Vagina (tissue), 2 donors: ENCODE results near the gene PRM1.

Source experiments
- CTCF ChIP-seq, 3 experiments: fragments of 450-650 bp in 2 of 3; fragments of 200-600 bp in 1 of 3; sonication (generic) in 1 of 3; IDR thresholded peaks; one replicate each; pipeline ENCODE4 v1.5.1; 2017 to 2019; ENCODE audit warnings: antibody characterized with exemption in 3 of 3, mild to moderate bottlenecking in 2 of 3, moderate library complexity in 2 of 3
- POLR2A ChIP-seq, 2 donors: fragments of 450-650 bp; IDR thresholded peaks; one replicate each; pipeline ENCODE4 v1.6.1; 2017; ENCODE audit warnings: antibody characterized with exemption in 2 of 2, mild to moderate bottlenecking in 2 of 2, moderate library complexity in 2 of 2

- TF ChIP-seq POLR2A (IDR thresholded peaks at IDR 0.05) (no peak), CTCF (IDR thresholded peaks at IDR 0.05) (no peak)
Measured at GRCh38 chr16:11297492-11298142, 16.5 kb upstream of the PRM1 start.
